IMR-90 (cell line): ENCODE results near the gene NAP1L5. TPM values are rescaled to one million over a fixed set of nuclear protein-coding genes. Genes with fewer than 3 reads are reported as not detected.
A peak's percentile ranks its signal among the peaks of the same experiment; 100 is the strongest.

Experiments used
- ATAC-seq: fragments of 200-7000 bp; cut with Tn5 transposase; 2 replicates; pipeline ENCODE4 v1.9.1; 2020; ENCODE audit warnings: low read depth, mild to moderate bottlenecking, moderate library complexity
- BruUV-seq: library from RNA; stranded (reverse); fragments of 400-500 nt; replicated peaks from 2 replicates; lab custom pipeline; 2021; lab: Mats Ljungman, UMichigan
- CTCF ChIA-PET: fragments of 300-600 bp; formaldehyde crosslinking; extraction: SDS; loops from one replicate; lab custom pipeline; 2021; ENCODE audit warnings: antibody characterized with exemption; lab: Yijun Ruan, JAX
- POLR2A ChIA-PET: fragments of 300-600 bp; sonication (Branson Sonifier 250); formaldehyde crosslinking; loops from one replicate; lab custom pipeline; 2022; ENCODE audit warnings: antibody characterized with exemption; ENCODE audit not compliant: unreplicated experiment; lab: Charles Lee
- DNase-seq: peaks from one replicate; pipeline ENCODE4 v3.0.0; 2013
- H2AFZ ChIP-seq: replicated peaks from 2 replicates; pipeline ENCODE3; 2013; ENCODE audit warnings: low read length, mild to moderate bottlenecking; ENCODE audit not compliant: poor library complexity
- H2AK5ac ChIP-seq: 2 replicates; pipeline ENCODE4 v1.6.1; 2013; ENCODE audit warnings: low read depth, low read length, inconsistent platforms
- H2AK9ac ChIP-seq: replicated peaks from 2 replicates; pipeline ENCODE3; 2013; ENCODE audit warnings: mild to moderate bottlenecking, low read depth, low read length, moderate library complexity; ENCODE audit not compliant: poor library complexity
- H2BK120ac ChIP-seq: 2 replicates; pipeline ENCODE4 v1.6.1; 2013; ENCODE audit warnings: low read depth, low read length, inconsistent platforms
- H2BK15ac ChIP-seq: 3 replicates; pipeline ENCODE4 v1.6.1; 2013; ENCODE audit warnings: low read depth, low read length, inconsistent platforms
- H2BK20ac ChIP-seq: 2 replicates; pipeline ENCODE4 v1.6.1; 2013; ENCODE audit warnings: low read depth, mild to moderate bottlenecking, inconsistent platforms, low read length, moderate library complexity
- H2BK5ac ChIP-seq: 2 replicates; pipeline ENCODE4 v1.6.1; 2013; ENCODE audit warnings: mild to moderate bottlenecking, low read depth, low read length, inconsistent platforms; ENCODE audit not compliant: poor library complexity, severe bottlenecking
- H3K14ac ChIP-seq: replicated peaks from 2 replicates; pipeline ENCODE4 v1.6.1; 2013; ENCODE audit warnings: low read depth, low read length, inconsistent platforms
- H3K18ac ChIP-seq: 2 replicates; pipeline ENCODE4 v1.6.1; 2013; ENCODE audit warnings: low read depth, low read length, control low read depth
- H3K23ac ChIP-seq: 2 replicates; pipeline ENCODE4 v1.6.1; 2013; ENCODE audit warnings: low read depth, low read length, inconsistent platforms
- H3K27ac ChIP-seq: 2 replicates; pipeline ENCODE4 v1.5.1; 2013; ENCODE audit warnings: mild to moderate bottlenecking, control low read depth, low read length; ENCODE audit not compliant: insufficient read depth
- H3K27me3 ChIP-seq: 2 replicates; pipeline ENCODE4 v1.6.1; 2013; ENCODE audit warnings: low read length; ENCODE audit not compliant: control insufficient read depth, insufficient read depth
- H3K36me3 ChIP-seq: 2 replicates; pipeline ENCODE4 v1.6.1; 2013; ENCODE audit warnings: low read length, mixed read lengths; ENCODE audit not compliant: control insufficient read depth, insufficient read depth
- H3K4ac ChIP-seq: 2 replicates; pipeline ENCODE4 v1.6.1; 2013; ENCODE audit warnings: low read depth, low read length, inconsistent platforms
- H3K4me1 ChIP-seq: 2 replicates; pipeline ENCODE4 v1.6.1; 2013; ENCODE audit warnings: low read length, mixed read lengths; ENCODE audit not compliant: control insufficient read depth, insufficient read depth
- H3K4me2 ChIP-seq: 2 replicates; pipeline ENCODE4 v1.6.1; 2013; ENCODE audit warnings: low read depth, mild to moderate bottlenecking, control low read depth, low read length, moderate library complexity
- H3K4me3 ChIP-seq: 2 replicates; pipeline ENCODE4 v1.5.1; 2013; ENCODE audit warnings: low read depth, mild to moderate bottlenecking, control low read depth, low read length, moderate library complexity; ENCODE audit not compliant: insufficient read depth
- H3K56ac ChIP-seq: 2 replicates; pipeline ENCODE4 v1.6.1; 2013; ENCODE audit warnings: low read length, inconsistent platforms; ENCODE audit not compliant: insufficient read depth; ENCODE audit errors: extremely low read depth
- H3K79me1 ChIP-seq, 2 experiments: 2 replicates each; pipeline ENCODE4 v1.6.1; 2013; ENCODE audit warnings: low read length in 2 of 2, inconsistent platforms in 1 of 2, low read depth in 1 of 2
- H3K9ac ChIP-seq: 2 replicates; pipeline ENCODE4 v1.6.1; 2013; ENCODE audit warnings: low read depth, low read length, control low read depth
- H3K9me1 ChIP-seq: 2 replicates; pipeline ENCODE4 v1.6.1; 2013; ENCODE audit warnings: low read length, inconsistent platforms; ENCODE audit not compliant: insufficient read depth
- H3K9me3 ChIP-seq: 2 replicates; pipeline ENCODE4 v1.6.1; 2013; ENCODE audit warnings: low read length; ENCODE audit not compliant: control insufficient read depth, insufficient read depth
- H4K20me1 ChIP-seq: 2 replicates; pipeline ENCODE4 v1.6.1; 2013; ENCODE audit warnings: low read length, inconsistent platforms; ENCODE audit not compliant: insufficient read depth
- H4K5ac ChIP-seq: 2 replicates; pipeline ENCODE4 v1.6.1; 2013; ENCODE audit warnings: mild to moderate bottlenecking, low read depth, low read length, control low read depth
- H4K8ac ChIP-seq, 2 experiments: 2 replicates each; pipeline ENCODE4 v1.6.1; 2013; ENCODE audit warnings: low read depth in 2 of 2, low read length in 2 of 2, control low read depth in 1 of 2, inconsistent platforms in 1 of 2
- H4K91ac ChIP-seq: 2 replicates; pipeline ENCODE4 v1.6.1; 2013; ENCODE audit warnings: low read depth, low read length, inconsistent platforms; ENCODE audit not compliant: insufficient read depth
- CEBPB ChIP-seq: IDR thresholded peaks from 2 replicates; pipeline ENCODE4 v1.6.1; 2012; ENCODE audit warnings: low read depth, low read length, improper control_type of control experiment
- ELK1 ChIP-seq: fragments of 150-350 bp; IDR thresholded peaks from 2 replicates; pipeline ENCODE4 v1.6.1; 2016; ENCODE audit warnings: low read depth, mild to moderate bottlenecking, low read length, moderate library complexity, borderline replicate concordance
- RAD21 ChIP-seq: IDR thresholded peaks from 2 replicates; pipeline ENCODE4 v1.6.1; 2012; ENCODE audit warnings: low read length, improper control_type of control experiment
- RCOR1 ChIP-seq: IDR thresholded peaks from 2 replicates; pipeline ENCODE4 v1.6.1; 2012; ENCODE audit warnings: mild to moderate bottlenecking, low read length, improper control_type of control experiment; ENCODE audit not compliant: insufficient replicate concordance
- SMC3 ChIP-seq: fragments of 150-350 bp; IDR thresholded peaks from 2 replicates; pipeline ENCODE4 v1.6.1; 2016; ENCODE audit warnings: low read depth, mild to moderate bottlenecking, antibody characterized with exemption, low read length, moderate library complexity
- WGBS, 2 experiments: methylation state at CpG; one replicate each; pipeline versions ENCODE4 v1.1.5 to v1.1.7; 2013; ENCODE audit warnings: missing lambda C conversion rate in 2 of 2; ENCODE audit not compliant: insufficient read length in 1 of 2; ENCODE audit errors: extremely low coverage in 2 of 2; 5-methylcytosine and 5-hydroxymethylcytosine counted together
- dilution Hi-C: fragments of 300-500 bp; cut with HindIII; formaldehyde crosslinking; loops from one replicate; pipeline ENCODE4 v1.14.3; 2018; ENCODE audit warnings: low sequenced_read_pairs; ENCODE audit not compliant: unreplicated experiment
- in situ Hi-C: fragments of 300-500 bp; cut with MboI; formaldehyde crosslinking; loops from 3 replicates; pipeline ENCODE4 v1.14.3; 2019; ENCODE audit warnings: low sequenced_read_pairs, inconsistent platforms, mixed read lengths
- intact Hi-C: fragments of 100-400 bp; cut with micrococcal nuclease; formaldehyde crosslinking; loops from 2 replicates; pipeline ENCODE4 v1.10.0; 2022
- polyA plus RNA-seq, 3 experiments: library from polyadenylated mRNA; depleted of rRNA; stranded (reverse); fragments of >200 nt; gene quantifications; 2 replicates each; pipeline ENCODE4 v1.2.3, GENCODE V29; 2012; ENCODE audit warnings: low replicate concordance in 1 of 3
- total RNA-seq: library from RNA; depleted of rRNA; stranded (reverse); fragments of >200 nt; gene quantifications from 2 replicates; pipeline ENCODE4 v1.2.3, GENCODE V29; 2012

NAP1L5 gene
- total and polyA plus RNA-seq, 2 of the 4 experiments (the other 2 are of a cell fraction): 3.9 to 5.3 TPM

GRCh38 chr4:88735564-88735963, 37.9 kb upstream of the NAP1L5 start:
- Histone ChIP-seq H2AFZ (no peak overlapping the region), H3K4me1 (peaks cover 2% of the 10 kb centered on the region; the same call in 1 of the 2 replicates), H3K79me1 (0 out of 4 replicates have a peak, but pooled peaks cover 0 to 7% of the 10 kb centered on the region in 2 experiments), H3K4me3 (no peak overlapping the region), H3K4me2 (no peak overlapping the region), H3K36me3 (peaks cover 34% of the 10 kb centered on the region), H3K9me1 (peaks cover 8% of the 10 kb centered on the region), H2BK15ac (no peak overlapping the region), H4K8ac (no peak overlapping the region), H3K18ac (no peak overlapping the region), H4K5ac (no peak overlapping the region), H2BK20ac (no peak overlapping the region), H4K20me1 (no peaks in the 10 kb centered on the region), H3K27me3 (no peaks in the 10 kb centered on the region), H2BK120ac (no peak overlapping the region), H2AK9ac (no peak overlapping the region), H3K4ac (no peak overlapping the region), H3K9me3 (no peaks in the 10 kb centered on the region), H2AK5ac (no peak overlapping the region), H2BK5ac (no peak overlapping the region), H3K14ac (no peak overlapping the region), H3K27ac (no peak overlapping the region), H3K56ac (no peak overlapping the region), H3K9ac (no peak overlapping the region), H3K23ac (no peak overlapping the region), H4K91ac (no peak overlapping the region)
- ATAC-seq (peak; percentile 61), DNase-seq (peak; percentile 40)
- ChIA-PET CTCF (interaction anchor here (0.5 to 1.0 kb wide), 3 partner anchors 21 to 362 kb away, joined by 3 to 5 read pairs (median 3); no protein-coding TSS in a partner anchor), POLR2A (no interaction called here)
- no TSS peak for BruUV-seq
- intact Hi-C loops (no loop called here), in situ Hi-C loops (no loop called here), dilution Hi-C loops (no loop called here)
- TF ChIP-seq ELK1: no peak
- TF ChIP-seq SMC3: no peak
- no peak for TF ChIP-seq RAD21
- no peak for TF ChIP-seq RCOR1
- no peak for TF ChIP-seq CEBPB
- no CpG with 5 or more reads among the region's 1 CpG for WGBS, 2 experiments
